HS-5 (cell line): ENCODE results near the gene YWHAQ.

Experiments used
- DNase-seq: peaks from one replicate; pipeline ENCODE4 v3.0.0-alpha.2; 2012; ENCODE audit warnings: low read depth

The YWHAQ gene

GRCh38 chr2:9655441-9656269 lies 24.9 kb upstream of the YWHAQ start:
- peak; percentile 55 for DNase-seq

- no peak for DNase-seq
These were observed 23.8 kb upstream of the YWHAQ start for GRCh38 chr2:9654452-9655100.

- DNase-seq, result no peak
These were observed 22.9 kb upstream of the YWHAQ start for GRCh38 chr2:9653485-9654271.

GRCh38 chr2:9652898-9653479 lies 22.2 kb upstream of the YWHAQ start:
- no peak for DNase-seq

- DNase-seq, result no peak
These were observed 21.5 kb upstream of the YWHAQ start for GRCh38 chr2:9652267-9652666.

- DNase-seq, result no peak
These were observed 19.5 kb upstream of the YWHAQ start for GRCh38 chr2:9650119-9650821.

GRCh38 chr2:9649261-9649660 lies 18.5 kb upstream of the YWHAQ start:
- no peak for DNase-seq

GRCh38 chr2:9648821-9649220 lies 18.0 kb upstream of the YWHAQ start:
- no peak for DNase-seq

GRCh38 chr2:9647884-9648283 lies 17.1 kb upstream of the YWHAQ start:
- no peak for DNase-seq

GRCh38 chr2:9646196-9647030 lies 15.6 kb upstream of the YWHAQ start:
- DNase-seq, result no peak

GRCh38 chr2:9644603-9645002 lies 13.8 kb upstream of the YWHAQ start:
- no peak for DNase-seq

- DNase-seq, result no peak
These were observed 13.2 kb upstream of the YWHAQ start for GRCh38 chr2:9644021-9644420.

GRCh38 chr2:9641641-9642040 lies 10.8 kb upstream of the YWHAQ start:
- DNase-seq, result no peak

- no peak for DNase-seq
These were observed 9.8 kb upstream of the YWHAQ start for GRCh38 chr2:9640403-9641104.

- no peak for DNase-seq
These were observed 9.0 kb upstream of the YWHAQ start for GRCh38 chr2:9639740-9640343.

GRCh38 chr2:9639000-9639602 lies 8.3 kb upstream of the YWHAQ start:
- no peak for DNase-seq

- peak; percentile 70 for DNase-seq
These were observed 7.7 kb upstream of the YWHAQ start for GRCh38 chr2:9638532-9638931.

GRCh38 chr2:9637330-9637729 lies 6.5 kb upstream of the YWHAQ start:
- no peak for DNase-seq

GRCh38 chr2:9634133-9634532 lies 3.3 kb upstream of the YWHAQ start:
- no peak for DNase-seq
